NCI-H187 (cell line): ENCODE measurements around the gene HARBI1.
A peak's percentile ranks its signal among the peaks of the same experiment; 100 is the strongest.
"Not testable (repeated sequence)": the region's sequence is repeated elsewhere in the genome, so short reads cannot be mapped to it uniquely, and the experiment has no call there.

Source experiments
- DNase-seq, 2 experiments: peaks; one replicate each; lab custom pipeline; 2025; lab: John Stamatoyannopoulos, UW

HARBI1 gene

GRCh38 chr11:46597155-46597554 is 19.9 kb downstream of the HARBI1 start:
- no peak for DNase-seq

DNA sequence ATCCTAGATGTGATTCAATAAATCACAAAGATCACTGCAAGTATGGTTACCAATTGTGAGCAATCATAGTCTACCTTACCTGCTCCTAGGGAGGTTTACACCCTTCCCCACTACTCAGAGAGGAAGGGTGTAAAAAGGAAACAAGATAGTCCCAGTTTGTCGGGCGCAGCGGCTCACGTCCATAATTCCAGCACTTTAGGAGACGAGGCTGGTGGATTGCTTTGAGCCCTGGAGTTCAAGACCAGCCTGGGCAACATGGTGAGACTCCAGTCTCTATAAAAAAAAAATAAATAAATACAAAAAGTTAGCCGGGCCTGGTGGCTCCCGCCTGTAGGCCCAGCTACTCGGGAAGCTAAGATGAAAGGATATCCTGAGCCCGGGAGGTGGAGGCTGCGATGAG is 22.2 kb downstream of the HARBI1 start:
- DNase-seq: no peak

DNA sequence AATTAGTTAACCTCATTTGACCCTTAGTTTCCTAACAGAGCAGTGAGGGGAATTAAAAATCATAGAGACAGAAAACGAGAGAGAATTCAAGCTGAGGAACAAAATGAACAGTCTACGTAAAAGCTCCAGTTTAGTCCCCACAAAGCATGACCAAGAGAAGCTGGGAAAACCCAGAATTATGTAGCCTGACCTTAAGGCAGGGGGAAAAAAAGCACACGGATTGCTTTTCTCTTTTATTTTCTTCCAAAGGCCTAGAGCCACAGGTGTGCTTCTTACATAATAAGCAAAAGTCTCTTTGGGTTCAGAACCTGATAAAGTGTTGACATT is 22.7 kb downstream of the HARBI1 start:
- DNase-seq: no peak

DNA sequence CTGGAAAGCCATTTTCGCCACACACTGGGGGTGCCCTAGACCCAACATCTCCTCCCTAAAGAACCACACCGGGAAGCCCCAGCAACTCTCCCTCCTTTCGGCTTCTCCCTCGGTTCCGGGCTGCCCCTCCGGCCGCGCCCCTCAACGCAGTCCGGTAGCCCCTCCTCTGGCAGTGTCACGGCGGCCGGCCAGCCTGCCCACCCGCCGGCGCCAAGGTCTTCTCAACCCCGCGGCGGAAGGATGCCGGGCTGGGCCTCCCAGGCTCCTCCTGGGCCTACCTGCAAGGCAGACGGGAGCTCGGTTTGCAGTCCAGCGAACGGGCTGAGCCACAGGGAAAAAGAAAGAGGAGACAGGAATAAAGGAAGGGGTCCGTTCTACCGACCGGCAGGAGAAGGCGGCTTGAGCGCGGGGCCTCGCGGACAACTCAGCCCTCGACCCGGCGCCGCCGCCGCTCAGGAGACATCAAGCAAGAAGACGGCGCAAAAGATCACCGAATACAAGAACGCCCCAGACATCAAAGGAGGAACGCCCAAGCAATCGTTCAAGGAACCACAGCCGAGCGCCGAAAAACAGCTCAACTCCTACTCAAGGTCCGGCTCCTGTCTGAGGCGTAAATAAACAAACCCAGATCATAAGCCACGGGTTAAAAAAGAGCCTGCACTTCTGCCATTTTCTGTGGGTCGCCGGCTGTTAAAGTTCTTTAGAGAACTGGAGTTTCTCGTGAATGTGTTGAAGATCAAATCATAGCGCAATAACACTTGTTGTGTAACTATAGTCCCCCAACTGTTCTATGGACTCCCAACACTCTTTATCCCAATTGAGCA is 23.3 kb downstream of the HARBI1 start, which contains the start of gene AMBRA1:
AMBRA1 (minus strand) TSS at position 474 of the 824 bp plus-strand sequence. CDS start 45,643 bp downstream, outside the sequence.
- peak; percentile 77 to 78 for DNase-seq

DNA sequence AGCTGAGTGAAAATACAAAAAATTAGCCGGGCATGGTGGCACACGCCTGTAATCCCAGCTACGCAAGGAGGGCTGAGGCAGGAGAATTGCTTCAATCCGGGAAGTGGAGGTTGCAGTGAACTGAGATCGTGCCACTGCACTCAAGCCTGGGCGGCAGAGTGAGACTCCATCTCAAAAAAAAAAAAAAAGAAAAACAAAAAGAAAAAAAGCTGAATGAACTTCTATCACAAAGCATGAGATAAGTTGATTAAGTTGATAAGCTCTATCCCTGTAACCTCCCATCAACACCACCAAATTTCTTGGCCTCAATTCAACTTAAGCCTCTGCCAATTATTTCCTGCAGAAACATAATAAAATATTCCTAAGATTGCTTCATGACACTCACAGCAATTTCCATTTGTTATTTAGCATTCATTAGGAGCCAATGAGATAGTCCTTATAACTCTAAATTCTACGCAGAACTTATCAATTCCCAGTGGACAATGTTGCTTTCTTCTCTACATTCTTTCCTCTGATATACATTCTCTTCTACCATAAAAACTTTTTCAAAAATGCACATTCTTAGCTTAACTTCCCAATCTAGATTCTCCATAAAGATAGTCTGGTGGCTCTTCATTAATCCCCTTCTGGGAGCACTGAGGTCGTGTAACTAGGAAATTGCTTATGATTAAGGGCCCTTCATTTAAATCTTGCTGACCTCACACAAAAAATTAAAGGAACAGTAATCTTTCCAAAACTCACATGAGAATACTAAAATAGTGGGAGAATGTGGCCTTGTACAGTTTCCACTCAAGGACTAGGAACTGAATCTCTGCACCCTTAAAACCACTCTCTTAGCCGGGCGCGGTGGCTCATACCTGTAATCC is 26.1 kb downstream of the HARBI1 start:
- DNase-seq: no peak

DNA sequence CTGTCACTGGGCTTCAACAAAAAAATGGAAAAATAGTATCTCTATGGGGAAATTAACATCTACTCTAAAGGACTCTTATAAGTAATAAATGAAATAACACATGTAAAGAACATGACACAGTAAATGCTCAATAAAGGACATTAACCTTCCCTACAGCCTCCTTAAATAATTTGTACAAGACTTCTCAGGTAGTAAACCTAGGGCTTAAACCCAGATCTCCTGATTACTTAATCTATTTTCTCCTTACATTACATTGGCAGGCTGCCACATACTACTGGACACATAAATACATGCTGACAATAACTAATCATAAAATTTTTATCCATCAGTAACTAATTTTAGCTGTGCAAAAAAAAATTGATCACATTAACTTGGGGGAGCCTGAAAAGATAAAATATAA is 28.1 kb downstream of the HARBI1 start:
- no peak for DNase-seq

DNA sequence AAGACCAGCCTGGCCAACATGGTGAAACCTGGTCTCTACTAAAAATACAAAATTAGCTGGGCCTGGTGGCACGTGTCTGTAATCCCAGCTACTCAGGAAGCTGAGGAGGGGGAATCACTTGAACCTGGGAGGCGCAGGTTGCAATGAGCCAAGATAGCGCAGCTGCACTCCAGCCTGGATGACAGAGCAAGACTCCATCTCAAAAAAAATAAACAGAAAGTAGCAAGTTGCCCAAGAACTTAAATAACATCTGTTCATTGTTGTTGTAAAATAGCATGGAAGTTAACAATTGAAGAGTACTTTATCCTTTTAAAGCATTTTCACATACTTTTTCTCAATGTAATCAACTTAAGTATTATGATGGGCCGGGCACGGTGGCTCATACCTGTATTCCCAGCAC is 28.9 kb downstream of the HARBI1 start:
- no peak for DNase-seq

DNA sequence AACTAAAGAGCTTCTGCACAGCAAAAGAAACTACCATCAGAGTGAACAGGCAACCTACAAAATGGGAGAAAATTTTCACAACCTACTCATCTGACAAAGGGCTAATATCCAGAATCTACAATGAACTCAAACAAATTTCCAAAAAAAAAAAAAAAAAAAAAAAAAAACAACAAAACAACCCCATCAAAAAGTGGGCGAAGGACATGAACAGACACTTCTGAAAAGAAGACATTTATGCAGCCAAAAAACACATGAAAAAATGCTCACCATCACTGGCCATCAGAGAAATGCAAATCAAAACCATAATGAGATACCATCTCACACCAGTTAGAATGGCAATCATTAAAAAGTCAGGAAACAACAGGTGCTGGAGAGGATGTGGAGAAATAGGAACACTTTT is 33.5 kb downstream of the HARBI1 start:
- DNase-seq: not testable (repeated sequence)

DNA sequence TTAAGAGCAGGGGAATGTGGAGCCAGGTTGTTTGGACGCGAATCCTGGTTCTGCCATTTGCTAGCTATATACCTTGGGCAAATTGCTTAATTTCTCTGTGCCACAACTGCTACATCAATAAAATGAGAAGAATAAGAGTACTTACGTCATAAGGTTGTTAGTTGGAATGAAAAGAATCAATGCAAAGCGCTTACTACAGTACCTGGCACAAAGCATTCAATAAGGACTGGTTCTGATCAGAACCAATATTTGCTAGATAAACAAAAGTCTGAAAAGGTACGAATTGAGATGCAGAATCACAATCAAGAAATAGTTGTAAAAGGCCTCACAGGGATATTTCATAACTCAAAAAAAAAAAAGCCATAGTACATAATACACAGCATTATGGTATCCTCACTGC is 34.4 kb downstream of the HARBI1 start:
- DNase-seq: no peak

DNA sequence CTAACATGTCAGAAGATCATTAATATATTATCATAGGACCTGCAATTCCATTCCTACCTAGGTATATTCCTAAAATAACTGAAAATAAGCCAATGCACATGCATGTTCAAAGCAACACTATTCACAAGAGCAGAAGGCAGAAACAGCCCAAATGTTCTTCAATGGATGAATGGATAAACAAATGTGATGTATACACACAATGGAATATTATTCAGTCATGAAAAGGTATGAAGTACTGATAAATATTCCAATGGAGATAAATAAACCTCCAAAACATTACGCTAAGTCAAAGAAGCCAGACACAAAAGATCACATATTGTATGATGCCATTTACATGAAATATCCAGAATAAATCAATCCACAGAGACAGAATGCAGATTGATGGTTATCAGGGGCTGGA is 40.0 kb downstream of the HARBI1 start:
- DNase-seq: no peak

DNA sequence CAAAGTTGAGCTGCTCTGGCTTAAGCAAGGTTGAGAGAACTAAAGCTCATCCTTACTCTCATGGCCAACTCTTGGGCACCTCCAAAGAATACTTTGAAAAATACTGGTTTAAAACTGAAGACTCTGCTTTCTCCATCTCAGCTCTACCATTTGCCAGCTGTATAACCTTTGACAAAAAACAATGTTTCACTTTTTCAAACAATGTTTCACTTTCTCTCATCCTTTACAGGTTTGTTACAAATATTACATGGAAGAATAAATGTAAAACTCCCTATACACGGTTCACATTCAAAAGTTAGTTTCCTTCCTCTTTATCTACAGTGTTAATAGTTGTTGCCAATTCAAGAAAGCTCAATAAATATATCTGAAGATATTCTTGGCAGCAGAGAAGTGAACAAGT is 42.4 kb downstream of the HARBI1 start:
- no peak for DNase-seq

GRCh38 chr11:46570790-46571398 is 46.1 kb downstream of the HARBI1 start:
- DNase-seq: no peak

GRCh38 chr11:46565232-46565840 is 51.7 kb downstream of the HARBI1 start:
- DNase-seq: no peak

GRCh38 chr11:46564459-46564858 is 52.6 kb downstream of the HARBI1 start:
- no peak for DNase-seq

GRCh38 chr11:46562527-46562926 is 54.5 kb downstream of the HARBI1 start:
- no peak for DNase-seq

DNA sequence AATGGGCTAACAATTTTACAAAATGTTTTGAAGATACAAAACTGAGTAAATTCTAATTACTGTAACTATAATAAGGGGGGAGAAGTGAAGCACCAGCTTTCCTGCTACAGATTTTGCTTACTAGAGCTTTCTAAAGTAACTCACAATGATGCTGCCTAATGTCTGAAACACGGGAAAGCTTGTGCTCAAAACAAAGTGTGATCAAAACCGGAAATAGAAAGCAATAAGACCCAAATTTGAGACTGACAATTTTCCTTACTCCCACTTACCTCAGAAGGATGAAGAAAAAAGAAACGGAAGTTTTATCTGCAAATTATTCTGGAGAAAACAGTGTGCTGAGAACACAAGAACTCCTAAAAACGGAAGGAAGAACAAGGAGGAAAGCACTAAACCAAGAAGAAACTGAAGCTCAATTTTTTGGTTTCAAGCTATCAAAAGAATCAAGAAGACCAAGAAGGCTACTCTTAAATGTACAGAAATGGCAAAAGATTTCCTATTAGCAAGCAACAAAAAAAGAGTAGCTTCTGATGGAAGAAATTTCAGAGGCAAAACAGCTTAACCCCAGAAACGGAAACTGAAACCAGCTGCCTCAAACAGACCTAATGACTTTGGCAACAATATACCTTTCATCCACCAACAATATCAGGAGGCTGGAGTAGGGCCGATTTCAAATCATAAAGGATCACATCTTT is 56.6 kb downstream of the HARBI1 start:
- DNase-seq: no peak

DNA sequence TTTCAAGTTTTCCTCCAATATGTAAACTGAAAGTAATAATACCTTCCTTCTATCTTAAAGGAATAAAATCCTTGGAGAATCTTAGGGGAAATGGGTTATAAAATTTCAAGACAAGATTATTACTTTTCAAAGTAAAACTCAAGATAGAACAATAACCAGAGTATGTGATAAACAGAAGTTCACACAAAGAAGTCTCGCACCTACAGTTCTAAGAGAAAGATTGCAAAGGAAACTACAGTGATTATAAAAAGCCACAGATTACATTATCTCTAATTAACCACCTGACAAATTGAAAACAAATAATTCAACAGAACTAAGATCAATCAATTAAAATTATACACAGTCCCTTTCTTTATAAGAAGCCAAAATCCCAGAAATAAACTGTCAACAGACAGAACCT is 57.2 kb downstream of the HARBI1 start:
- DNase-seq: no peak

- DNase-seq: no peak
Measured at GRCh38 chr11:46557684-46558151, 59.3 kb downstream of the HARBI1 start.

DNA sequence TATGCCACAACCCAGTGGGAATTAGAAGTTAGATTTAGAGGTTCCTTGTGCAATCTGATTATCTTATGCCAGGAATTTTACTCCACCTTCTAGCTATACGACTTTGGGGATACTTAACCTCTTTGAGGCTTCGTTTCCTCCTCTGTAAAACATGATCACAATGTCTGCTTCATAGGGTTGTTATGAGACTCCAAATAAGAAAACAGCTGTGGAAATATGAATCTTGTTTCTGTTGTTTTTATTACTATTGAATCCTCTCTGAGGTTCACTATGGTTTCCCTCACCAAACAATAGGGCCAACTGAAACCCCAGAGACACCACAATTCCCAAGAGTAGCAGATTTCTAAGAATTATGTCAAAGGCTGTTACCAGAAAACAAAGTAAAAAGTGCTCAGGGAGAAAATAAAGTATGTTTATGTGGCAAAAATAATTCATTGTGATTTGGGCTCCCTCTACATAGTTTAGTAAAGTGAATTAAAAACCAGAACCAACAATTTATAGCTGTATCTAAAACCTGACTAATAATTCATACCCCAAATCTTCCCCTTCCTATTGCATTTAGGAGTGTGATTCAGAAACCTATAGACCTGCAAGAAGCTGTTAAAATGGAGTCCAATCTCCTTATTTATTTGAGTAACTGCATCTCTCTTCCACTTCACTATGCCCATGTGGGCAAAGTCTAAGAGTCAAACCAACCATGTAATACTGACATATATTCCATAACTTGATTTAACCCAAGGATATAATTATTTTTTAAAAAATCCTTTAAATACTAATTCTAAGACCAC is 61.6 kb downstream of the HARBI1 start:
- no peak for DNase-seq

GRCh38 chr11:46554213-46555147 is 62.5 kb downstream of the HARBI1 start:
- no peak for DNase-seq
